Measurements from ENCODE around the gene HOXD8.

The HOXD8 gene

GRCh38 chr2:176147800-176148496 lies 18.4 kb downstream of the HOXD8 start:
- no peak for DNase-seq

GRCh38 chr2:176148751-176149421 lies 19.4 kb downstream of the HOXD8 start:
- no peak for DNase-seq

- DNase-seq = no peak
Measured at GRCh38 chr2:176149481-176149938, 20.0 kb downstream of the HOXD8 start.

DNA sequence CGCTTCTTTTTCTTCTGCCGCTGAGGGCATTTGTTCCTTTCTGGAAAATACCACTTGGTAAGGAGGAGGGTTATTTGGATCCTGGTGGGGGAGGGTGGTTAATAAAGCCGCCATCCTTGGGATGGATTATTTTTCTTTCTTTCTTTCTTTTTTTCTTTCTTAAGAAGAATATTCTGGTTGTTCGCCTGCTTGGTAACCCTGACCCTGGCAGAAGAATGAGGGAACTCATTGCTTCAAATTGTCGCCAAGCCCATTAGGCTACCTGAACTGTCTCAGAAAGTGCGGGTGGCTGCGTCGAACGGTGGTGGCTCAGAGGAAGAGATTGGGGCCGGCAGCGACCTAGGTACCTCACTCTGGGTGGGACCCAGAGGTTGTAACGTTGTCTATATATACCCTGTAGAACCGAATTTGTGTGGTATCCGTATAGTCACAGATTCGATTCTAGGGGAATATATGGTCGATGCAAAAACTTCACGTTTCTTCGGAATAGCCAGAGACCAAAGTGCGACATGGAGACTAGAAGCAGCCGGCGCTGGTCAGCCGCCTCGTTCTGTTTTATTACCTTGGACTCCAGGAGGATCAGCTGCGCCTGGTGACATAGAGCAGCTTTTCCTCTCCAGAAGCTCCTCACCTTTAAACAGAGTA lies 20.6 kb downstream of the HOXD8 start:
- no peak for DNase-seq

DNA sequence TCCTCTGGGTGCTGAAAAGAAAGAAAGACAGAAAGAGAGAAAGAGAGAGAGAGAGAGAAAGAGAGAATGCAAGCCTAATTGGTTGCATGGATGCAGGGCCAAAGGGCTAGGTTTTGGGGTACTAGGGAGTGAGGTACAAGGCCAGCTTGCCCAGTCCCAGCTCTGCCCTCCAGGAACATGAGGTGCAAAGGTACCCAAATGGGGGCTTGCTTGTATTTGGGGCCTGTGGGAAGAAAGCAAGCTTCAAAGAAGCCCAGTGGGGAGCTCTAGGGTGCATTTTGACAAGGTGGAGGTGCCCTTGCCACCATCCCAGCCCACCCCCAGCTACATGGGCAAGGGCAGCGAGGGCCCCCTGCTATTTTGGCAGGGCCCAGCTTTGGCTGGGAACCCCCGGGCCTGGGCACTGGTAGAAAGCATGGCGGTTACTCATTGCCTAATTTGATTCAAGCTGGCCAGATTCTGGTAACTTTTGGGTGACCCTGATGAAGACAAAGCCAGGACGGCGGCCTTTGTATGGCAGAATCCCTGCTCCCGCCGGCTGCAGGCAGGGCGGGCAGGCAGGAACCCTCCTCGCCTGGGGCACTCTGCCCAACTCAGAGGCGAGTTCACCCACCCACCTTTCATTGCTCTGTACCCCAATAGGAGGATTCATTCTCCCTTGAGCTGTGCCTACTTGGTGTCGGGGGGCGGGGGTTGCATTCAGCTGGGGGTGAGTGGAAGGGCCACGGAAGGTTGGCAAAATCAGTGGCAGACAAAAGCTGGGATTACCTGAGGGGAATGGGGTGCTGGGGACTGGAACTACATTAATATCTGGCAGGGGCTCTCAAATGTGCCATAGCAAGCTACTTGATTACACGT lies 21.3 kb downstream of the HOXD8 start:
- DNase-seq = no peak

GRCh38 chr2:176151442-176152287 lies 22.2 kb downstream of the HOXD8 start, which contains the start of gene HOXD4:
Gene HOXD4 (plus strand): TSS chr2:176151550. CDS start chr2:176151634, 84 bp downstream.
- no peak for DNase-seq

GRCh38 chr2:176152350-176153181 lies 23.1 kb downstream of the HOXD8 start:
- DNase-seq = no peak

GRCh38 chr2:176154576-176155252 lies 25.2 kb downstream of the HOXD8 start:
- no peak for DNase-seq

GRCh38 chr2:176155356-176156044 lies 26.0 kb downstream of the HOXD8 start:
- DNase-seq = no peak

- no peak for DNase-seq
Measured at GRCh38 chr2:176156301-176156806, 26.8 kb downstream of the HOXD8 start.

DNA sequence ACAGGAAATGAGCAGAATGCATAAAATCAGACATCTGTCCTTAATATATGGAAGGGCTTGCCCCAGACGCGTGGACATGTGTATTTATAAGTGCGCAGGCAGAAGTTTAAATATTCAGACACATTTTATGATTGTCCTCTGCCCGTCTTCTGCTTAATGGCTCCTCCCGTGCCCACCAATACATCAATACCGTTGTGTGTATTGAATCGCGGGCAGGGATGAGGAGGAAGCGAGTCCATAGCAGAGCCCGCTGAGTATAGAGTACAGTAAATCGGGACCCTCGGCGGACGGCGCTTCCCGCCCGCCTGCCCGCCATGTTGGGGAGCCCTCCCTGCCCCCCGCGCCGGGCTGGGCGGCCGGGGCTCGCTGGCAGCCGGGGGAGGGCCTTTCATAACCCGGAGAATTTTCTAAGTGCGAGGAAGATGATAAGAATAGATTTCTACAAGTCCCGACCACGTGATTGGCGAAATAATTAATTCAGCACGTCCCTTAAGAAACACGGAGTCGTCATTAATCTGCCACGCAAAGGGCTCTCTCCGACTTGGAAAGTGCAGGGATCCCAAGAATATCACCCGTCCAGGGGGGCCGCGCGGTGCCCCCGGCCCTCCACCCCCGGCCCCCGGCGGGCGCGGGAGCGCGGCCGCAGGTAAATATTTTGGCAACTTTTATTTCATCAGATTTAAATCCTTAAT lies 27.4 kb downstream of the HOXD8 start, which contains the start of gene HOXD3:
Gene HOXD3 (plus strand): TSS at position 501 of the 692 bp plus-strand sequence. CDS start 11,808 bp downstream, outside the sequence.
- DNase-seq = no peak

DNA sequence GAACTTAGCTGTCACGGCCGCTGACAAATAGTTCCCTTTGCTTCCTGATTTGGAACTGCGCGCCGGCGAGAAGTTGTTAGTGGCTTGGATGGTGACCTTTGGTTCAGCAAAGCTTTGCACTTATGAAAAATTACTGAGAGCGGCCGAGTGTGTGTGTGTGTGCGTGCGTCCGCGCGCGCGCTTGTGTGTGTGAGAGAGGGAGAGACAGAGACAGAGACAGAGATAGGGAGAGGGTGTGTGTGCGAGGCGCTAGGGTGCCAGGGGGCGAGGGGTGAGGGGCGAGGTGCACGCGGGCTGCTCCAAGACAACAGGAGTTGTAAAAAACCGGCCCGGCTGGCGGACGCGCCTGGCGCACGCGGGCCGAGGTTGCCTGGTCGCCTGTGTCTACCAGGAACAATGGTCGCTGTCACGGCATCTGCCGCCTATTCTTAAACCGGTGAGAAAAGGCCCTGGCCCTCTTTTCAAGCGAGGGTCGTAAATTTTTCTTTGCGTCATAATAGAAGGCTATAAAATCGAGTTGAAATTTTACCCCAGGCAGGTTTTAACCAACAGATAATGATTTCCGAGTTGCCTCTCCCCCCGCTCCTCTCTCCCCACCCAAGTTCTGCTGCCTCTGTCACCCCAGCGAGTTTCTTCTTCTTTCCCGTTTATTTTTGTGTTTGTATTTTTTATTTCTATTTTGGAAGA lies 28.1 kb downstream of the HOXD8 start:
- DNase-seq = no peak

GRCh38 chr2:176158186-176158591 lies 28.7 kb downstream of the HOXD8 start:
- DNase-seq = no peak

- no peak for DNase-seq
Measured at GRCh38 chr2:176158855-176159662, 29.6 kb downstream of the HOXD8 start.

- no peak for DNase-seq
Measured at GRCh38 chr2:176159663-176160250, 30.3 kb downstream of the HOXD8 start.

DNA sequence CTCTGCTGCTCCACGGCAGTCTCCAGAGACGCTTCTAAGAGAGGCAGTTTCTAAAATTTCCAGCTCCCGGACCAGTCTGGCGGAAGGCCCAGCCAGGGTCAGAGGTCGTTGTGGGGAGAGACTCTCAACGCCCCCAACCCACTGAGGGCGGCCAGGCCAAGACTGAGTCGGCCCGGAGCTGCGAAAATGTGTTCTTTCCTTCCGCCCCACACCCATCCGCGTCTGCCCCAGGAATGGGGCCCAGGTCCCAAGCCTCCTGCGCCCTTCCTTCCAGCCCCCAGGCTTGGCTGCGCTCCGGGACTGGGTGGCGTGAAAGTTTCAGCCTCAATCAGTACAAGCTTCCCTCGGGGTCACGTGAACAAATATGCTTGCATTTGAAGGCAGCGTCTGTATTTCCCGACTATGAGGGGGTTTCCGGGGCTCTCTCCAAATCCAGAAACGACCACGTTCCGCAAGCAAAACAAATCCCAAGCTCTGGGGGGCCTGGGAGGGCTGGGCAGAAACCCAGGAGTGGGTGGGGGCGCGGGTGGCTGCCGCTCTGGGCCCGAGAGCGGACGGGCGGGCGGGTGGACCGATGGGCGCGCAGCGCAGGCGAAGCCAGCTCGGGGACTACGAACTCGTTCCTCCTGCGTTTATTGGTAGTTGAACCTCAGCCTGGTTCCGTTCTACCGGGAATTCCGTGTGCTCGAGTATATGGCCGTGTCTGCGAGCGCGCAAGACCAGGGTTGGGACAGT lies 30.9 kb downstream of the HOXD8 start:
- DNase-seq = no peak
